HUES64 (cell line): ENCODE measurements around the gene CD9.

ENCODE experiments used
- H3K27ac ChIP-seq: 2 replicates; pipeline ENCODE4 v1.7.0; 2013; ENCODE audit warnings: low read depth, low read length, inconsistent platforms
- H3K27me3 ChIP-seq: 2 replicates; pipeline ENCODE4 v1.6.1; 2013; ENCODE audit warnings: mild to moderate bottlenecking, low read length; ENCODE audit not compliant: insufficient read depth
- H3K36me3 ChIP-seq: 2 replicates; pipeline ENCODE4 v1.6.1; 2013; ENCODE audit warnings: mild to moderate bottlenecking, low read length; ENCODE audit not compliant: insufficient read depth
- H3K4me1 ChIP-seq: 2 replicates; pipeline ENCODE4 v1.6.1; 2013; ENCODE audit warnings: mild to moderate bottlenecking, low read length, moderate library complexity; ENCODE audit not compliant: insufficient read depth
- H3K4me3 ChIP-seq: 2 replicates; pipeline ENCODE4 v1.5.1; 2013; ENCODE audit warnings: mild to moderate bottlenecking, low read length, moderate library complexity
- H3K9ac ChIP-seq: 2 replicates; pipeline ENCODE4 v1.6.1; 2013; ENCODE audit warnings: mild to moderate bottlenecking, low read depth, low read length
- H3K9me3 ChIP-seq: 2 replicates; pipeline ENCODE4 v1.6.1; 2013; ENCODE audit warnings: low read depth, low read length; ENCODE audit not compliant: insufficient read depth
- WGBS: fragments of 150-250, 120-280 bp; methylation state at CpG from one replicate; pipeline ENCODE4 v1.1.7; 2013; ENCODE audit warnings: missing lambda C conversion rate; 5-methylcytosine and 5-hydroxymethylcytosine counted together

CD9 gene

DNA sequence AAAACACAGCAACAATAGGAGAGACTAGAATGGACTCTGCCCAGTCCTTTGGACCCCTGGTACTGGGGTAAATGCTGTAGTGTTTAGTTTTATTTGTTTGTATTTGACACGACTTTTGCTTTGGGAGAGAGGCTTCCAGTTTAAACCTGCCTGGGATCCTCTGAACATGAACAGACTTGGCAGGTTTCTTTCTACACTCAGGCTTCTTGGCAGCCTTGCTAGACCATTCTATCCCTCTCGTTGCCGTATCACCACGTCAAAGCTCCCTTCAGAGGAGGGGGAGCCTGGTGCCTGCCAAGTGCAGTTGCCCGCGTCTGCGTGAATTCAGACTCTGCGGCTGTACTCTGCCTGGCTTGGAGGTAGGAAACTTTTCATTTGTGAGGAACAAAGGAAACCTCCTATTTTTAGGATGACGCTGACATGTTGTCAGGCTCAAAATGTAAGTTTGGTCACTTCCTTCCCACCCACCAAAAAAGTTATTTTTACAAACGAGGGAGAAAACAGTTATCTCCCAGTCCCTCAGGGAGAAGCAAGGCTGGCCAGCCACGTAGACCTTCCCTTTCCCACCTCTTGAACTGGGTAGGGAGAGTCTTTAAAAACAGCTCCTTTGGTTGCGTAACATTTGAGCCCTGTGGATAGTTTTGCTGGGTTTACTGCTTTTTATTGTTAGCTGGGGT is 25.9 kb downstream of the CD9 start:
- Histone ChIP-seq H3K9ac (no peak overlapping the region), H3K27me3 (no peaks in the 10 kb centered on the region), H3K4me3 (no peak overlapping the region), H3K27ac (no peak overlapping the region), H3K9me3 (no peaks in the 10 kb centered on the region), H3K36me3 (peaks cover 42% of the 10 kb centered on the region), H3K4me1 (peaks cover 23% of the 10 kb centered on the region; the same call in 1 of the 2 replicates)
- 98% methylated on average over 12 of the region's 12 CpGs for WGBS

- no peaks in the 10 kb centered on the region for H3K9me3 ChIP-seq
- peaks cover 28% of the 10 kb centered on the region; the same call in 1 of the 2 replicates for H3K4me1 ChIP-seq
- WGBS: 95% methylated on average over 9 of the region's 10 CpGs
- H3K9ac ChIP-seq: no peak overlapping the region
- H3K27me3 ChIP-seq: no peaks in the 10 kb centered on the region
- no peak overlapping the region for H3K27ac ChIP-seq
- no peak overlapping the region for H3K4me3 ChIP-seq
- H3K36me3 ChIP-seq: peaks cover 45% of the 10 kb centered on the region
These were observed 26.5 kb downstream of the CD9 start for GRCh38 chr12:6226679-6227051.

DNA sequence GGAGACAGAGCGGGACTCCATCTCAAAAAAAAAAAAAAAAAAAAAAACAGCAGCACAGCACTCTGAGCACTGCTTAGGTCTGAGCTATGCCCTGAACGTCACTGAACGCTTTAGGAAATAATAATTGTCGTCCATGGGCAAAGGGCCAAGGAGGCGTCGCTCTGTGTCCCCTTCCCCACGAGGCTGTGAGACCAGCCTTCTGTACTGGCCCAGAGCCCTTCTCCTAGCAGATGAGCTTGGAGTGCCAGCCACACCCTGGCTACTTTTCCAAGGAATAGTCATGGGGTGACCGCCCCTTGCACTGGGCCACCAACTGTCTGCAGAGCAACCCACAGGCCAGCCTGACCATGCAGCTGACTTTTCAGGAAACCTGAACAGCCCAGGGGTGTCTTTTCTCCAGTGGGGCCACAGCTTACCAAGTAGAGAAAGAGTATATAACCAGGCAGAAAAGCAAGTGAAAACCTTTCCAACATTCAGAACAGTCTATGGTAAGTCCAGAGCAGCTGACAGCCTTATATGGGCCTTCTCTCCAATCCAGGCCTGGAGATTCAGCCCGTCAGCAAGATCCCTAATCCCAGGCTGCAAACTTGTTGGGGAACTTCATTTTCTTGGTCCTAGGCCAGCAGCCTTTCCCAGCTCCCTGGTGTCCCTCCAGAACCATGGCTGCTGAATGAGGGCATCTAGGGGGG is 28.5 kb downstream of the CD9 start:
- Histone ChIP-seq H3K36me3 (peaks cover 62% of the 10 kb centered on the region), H3K9ac (no peak overlapping the region), H3K4me3 (no peak overlapping the region), H3K27me3 (no peaks in the 10 kb centered on the region), H3K27ac (no peak overlapping the region; the same call in 1 of the 2 replicates), H3K9me3 (no peaks in the 10 kb centered on the region), H3K4me1 (peaks cover 20% of the 10 kb centered on the region; the same call in 1 of the 2 replicates)
- 95% methylated on average over 9 of the region's 9 CpGs for WGBS

DNA sequence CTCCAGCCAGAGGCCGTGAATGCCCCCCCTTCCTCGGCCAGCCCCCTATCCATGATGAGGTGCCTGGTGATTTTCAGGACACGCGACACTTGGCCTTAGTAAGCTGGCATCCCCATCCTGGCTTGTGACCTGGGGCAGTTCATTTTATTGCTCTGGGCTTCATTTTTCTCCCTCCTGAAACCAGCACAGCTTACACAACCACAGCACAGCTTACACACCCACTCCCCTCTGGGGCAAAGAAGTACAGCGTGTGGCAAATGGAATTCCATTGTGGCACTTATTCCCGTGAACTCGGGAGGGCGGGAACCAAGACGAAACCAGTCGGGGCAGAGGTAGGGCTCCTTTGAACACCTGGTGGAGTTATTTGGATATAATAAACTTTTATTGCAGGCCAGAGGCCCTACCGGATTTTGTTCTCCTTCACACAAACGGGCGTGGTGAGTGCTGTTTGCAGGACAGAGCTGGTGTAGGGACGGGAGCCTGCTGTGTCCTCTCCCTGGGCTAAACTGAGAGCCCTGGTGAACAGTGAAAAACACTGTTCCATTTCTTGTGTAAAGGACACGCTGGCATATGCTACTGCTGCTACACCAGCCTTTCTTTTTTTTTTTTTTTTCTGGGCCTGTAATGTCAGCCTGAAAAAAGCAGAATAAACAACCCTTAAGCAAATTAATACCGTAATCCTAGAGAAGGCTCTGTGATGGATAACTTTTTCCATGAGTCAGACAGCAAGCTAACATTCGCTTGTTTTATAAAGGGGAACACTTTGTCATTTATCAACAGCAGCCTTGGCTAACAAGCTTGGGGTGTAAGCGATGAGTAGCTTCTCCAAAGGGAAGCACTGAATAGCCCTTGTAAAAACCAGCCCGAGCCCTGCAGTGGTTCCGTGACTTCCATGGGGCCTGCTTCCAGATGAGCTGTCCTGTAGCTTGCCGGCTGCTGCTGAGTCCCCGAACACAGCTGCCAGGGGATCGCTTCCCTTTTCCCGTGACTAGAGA is 29.3 kb downstream of the CD9 start:
- H3K9me3 ChIP-seq: no peaks in the 10 kb centered on the region
- H3K27ac ChIP-seq: peak overlapping the region; percentile 35; the same call in 1 of the 2 replicates
- peaks cover 66% of the 10 kb centered on the region for H3K36me3 ChIP-seq
- 88% methylated on average over 24 of the region's 24 CpGs for WGBS
- H3K27me3 ChIP-seq: no peaks in the 10 kb centered on the region
- H3K9ac ChIP-seq: peak overlapping the region; percentile 37; the same call in 1 of the 2 replicates
- no peak overlapping the region for H3K4me3 ChIP-seq
- peaks cover 20% of the 10 kb centered on the region; the same call in 1 of the 2 replicates for H3K4me1 ChIP-seq

DNA sequence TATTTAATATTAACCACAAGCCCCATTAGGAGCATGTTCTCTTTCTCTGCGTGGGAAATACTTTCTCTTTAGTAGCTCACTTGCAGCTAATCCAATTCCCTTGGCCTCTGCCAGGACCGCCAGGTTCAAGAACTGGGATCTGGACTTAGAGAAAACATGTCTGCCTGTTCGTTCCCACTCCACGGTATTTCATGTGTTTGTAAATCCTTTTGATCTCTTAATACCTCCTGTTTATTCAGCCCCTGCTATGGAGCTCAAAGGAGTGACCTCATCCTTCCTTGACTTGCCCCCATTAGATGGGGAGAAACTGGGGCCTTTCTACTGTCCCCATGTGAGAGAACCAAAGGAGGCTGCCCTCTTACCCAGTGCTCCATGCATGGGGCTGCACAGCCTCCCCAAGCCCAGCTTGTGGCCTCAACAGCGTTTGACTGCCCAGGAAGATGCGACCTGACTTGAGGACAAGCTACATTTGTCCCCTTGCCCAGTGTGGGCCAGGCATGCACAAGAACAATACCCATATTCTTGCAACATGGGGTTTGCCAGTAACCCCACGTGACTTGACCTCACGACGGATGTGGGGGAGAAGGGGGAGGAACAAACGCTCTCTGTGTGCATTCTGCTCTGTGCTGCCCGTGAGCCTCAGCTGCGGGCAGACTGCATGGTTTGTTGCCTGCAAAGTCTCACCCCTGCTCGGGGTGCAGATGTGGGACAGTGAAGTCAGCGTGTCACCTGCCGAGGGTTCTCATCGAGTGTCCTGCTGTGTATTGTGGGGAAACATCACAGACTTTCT is 30.3 kb downstream of the CD9 start:
- H3K27me3 ChIP-seq: no peaks in the 10 kb centered on the region

GRCh38 chr12:6231359-6232268 is 31.4 kb downstream of the CD9 start:
- H3K4me1 ChIP-seq: peaks cover 20% of the 10 kb centered on the region; the same call in 1 of the 2 replicates
- H3K36me3 ChIP-seq: peaks cover 66% of the 10 kb centered on the region
- H3K9me3 ChIP-seq: no peaks in the 10 kb centered on the region
- 90% methylated on average over 5 of the region's 5 CpGs for WGBS
- H3K4me3 ChIP-seq: no peak overlapping the region
- H3K27ac ChIP-seq: no peak overlapping the region
- no peaks in the 10 kb centered on the region for H3K27me3 ChIP-seq
- H3K9ac ChIP-seq: no peak overlapping the region

More for the DNA sequence above, 30.3 kb downstream of the CD9 start:
- H3K9me3 ChIP-seq: no peaks in the 10 kb centered on the region
- 94% methylated on average over 16 of the region's 16 CpGs for WGBS
- H3K4me1 ChIP-seq: peaks cover 20% of the 10 kb centered on the region; the same call in 1 of the 2 replicates
- H3K36me3 ChIP-seq: peaks cover 66% of the 10 kb centered on the region
- no peak overlapping the region for H3K4me3 ChIP-seq
- H3K9ac ChIP-seq: 0 out of 2 replicates have a peak overlapping the region, but pooled peaks have one; percentile 37
- H3K27ac ChIP-seq: peak overlapping the region; percentile 35; the same call in 1 of the 2 replicates

DNA sequence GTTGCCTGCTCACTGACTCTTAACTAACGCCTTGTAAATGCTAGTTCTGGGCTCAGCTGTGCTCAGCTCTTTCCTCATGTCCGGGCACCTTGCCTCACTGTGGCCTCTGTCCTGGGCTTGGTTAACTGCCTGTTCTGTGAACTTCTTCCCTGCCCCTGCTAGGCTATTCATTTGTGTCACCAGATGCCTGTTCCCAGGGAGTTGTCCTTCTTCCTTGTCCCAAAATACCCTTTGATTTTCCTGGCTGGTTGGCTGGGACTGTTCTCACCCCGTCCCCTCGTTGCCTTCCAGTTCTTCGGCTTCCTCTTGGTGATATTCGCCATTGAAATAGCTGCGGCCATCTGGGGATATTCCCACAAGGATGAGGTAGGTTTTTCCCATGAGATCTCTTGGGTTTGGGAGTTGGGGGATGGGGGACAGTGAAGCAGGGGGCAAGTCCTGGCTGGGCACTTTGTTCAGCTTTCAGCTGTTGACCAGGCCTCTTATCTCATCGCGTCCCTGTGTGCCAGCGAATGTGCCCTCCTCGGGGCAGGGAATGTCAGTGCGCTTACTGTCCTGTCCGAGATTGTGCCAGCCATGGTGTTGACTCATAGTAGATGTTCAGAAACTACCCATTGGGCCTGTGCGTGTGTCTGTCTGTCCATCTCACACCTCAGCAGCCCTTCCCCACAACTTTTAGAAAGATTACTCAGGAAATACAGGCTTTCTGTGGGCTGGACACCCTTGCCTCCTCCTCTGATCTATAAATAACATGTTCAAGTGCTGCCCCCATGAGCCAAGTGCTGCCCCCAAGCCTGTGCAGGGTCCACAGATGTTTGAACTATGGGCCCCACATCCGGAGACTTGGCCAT is 33.1 kb downstream of the CD9 start:
- WGBS: 94% methylated on average over 15 of the region's 15 CpGs
- no peak overlapping the region for H3K27ac ChIP-seq

DNA sequence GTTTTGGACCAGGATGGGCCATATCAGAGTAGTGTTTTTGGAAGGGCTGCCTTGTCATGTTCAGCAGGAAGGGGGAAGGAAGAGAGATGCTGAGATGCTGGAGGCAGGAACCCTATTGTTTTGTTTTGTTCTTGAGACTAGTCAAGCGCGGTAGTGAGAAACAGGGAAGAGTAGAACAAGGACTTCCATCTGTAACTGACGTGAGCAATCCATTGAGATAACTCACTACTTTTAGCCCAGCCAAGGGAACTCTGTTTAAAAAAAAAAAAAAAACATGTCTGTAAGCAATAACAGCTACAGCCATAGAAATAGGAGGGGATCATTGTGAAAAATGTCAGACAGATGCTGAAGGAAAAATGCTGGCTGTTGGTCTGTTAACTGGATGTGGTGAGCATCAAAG is 34.0 kb downstream of the CD9 start:
- Histone ChIP-seq H3K27ac (no peak overlapping the region), H3K9me3 (no peaks in the 10 kb centered on the region), H3K9ac (no peak overlapping the region), H3K4me3 (no peak overlapping the region), H3K27me3 (no peaks in the 10 kb centered on the region), H3K4me1 (peaks cover 19% of the 10 kb centered on the region; the same call in 1 of the 2 replicates), H3K36me3 (peaks cover 69% of the 10 kb centered on the region)
- WGBS: 97% methylated on average over 3 of the region's 3 CpGs

More for the DNA sequence above, 33.1 kb downstream of the CD9 start:
- Histone ChIP-seq H3K4me1 (peaks cover 20% of the 10 kb centered on the region; the same call in 1 of the 2 replicates), H3K9ac (no peak overlapping the region), H3K4me3 (no peak overlapping the region), H3K36me3 (peaks cover 66% of the 10 kb centered on the region), H3K9me3 (no peaks in the 10 kb centered on the region), H3K27me3 (no peaks in the 10 kb centered on the region)

DNA sequence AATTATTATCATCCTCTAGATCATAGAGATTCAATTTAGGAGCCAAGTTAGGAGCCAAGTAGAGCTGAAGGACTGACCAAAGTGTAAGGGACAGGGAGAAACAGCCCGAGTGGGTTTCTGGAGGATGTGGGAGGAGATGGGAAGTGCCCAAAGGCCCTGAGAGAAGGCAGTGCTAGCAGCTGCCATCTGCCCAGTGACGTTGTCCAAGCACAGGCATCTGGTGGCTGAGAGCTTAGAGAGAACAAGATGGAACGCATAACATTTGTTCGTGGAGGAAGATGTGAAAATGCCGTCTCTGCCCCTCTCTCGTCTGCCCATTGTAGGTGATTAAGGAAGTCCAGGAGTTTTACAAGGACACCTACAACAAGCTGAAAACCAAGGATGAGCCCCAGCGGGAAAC is 34.7 kb downstream of the CD9 start:
- WGBS: 94% methylated on average over 7 of the region's 7 CpGs
- H3K36me3 ChIP-seq: peaks cover 72% of the 10 kb centered on the region

More for the DNA sequence above, 34.7 kb downstream of the CD9 start:
- no peaks in the 10 kb centered on the region for H3K27me3 ChIP-seq
- H3K4me3 ChIP-seq: no peak overlapping the region
- no peak overlapping the region for H3K9ac ChIP-seq
- no peak overlapping the region for H3K27ac ChIP-seq
- H3K9me3 ChIP-seq: no peaks in the 10 kb centered on the region
- H3K4me1 ChIP-seq: peaks cover 12% of the 10 kb centered on the region; the same call in 1 of the 2 replicates
